HFFc6 (cell line): ENCODE results near the gene CD7. TPM values are rescaled to one million over a fixed set of nuclear protein-coding genes. Genes with fewer than 3 reads are reported as not detected.

Source experiments
- DNase-seq: peaks from one replicate; pipeline ENCODE4 v3.0.0-alpha.2; 2018
- H3K27ac Mint-ChIP-seq: 2 replicates; pipeline ENCODE4 v1.8.0; 2020; ENCODE audit warnings: mild to moderate bottlenecking, mixed read lengths
- H3K27me3 Mint-ChIP-seq: 2 replicates; pipeline ENCODE4 v1.8.0; 2021; ENCODE audit warnings: mild to moderate bottlenecking, moderate library complexity, mixed read lengths; ENCODE audit not compliant: insufficient read depth
- H3K36me3 Mint-ChIP-seq: 2 replicates; pipeline ENCODE4 v1.8.0; 2021; ENCODE audit warnings: low read depth, mixed read lengths
- H3K4me1 Mint-ChIP-seq: 2 replicates; pipeline ENCODE4 v1.8.0; 2020; ENCODE audit warnings: low read depth, mixed read lengths
- H3K4me3 Mint-ChIP-seq: 2 replicates; pipeline ENCODE4 v1.8.0; 2020; ENCODE audit warnings: mild to moderate bottlenecking, moderate library complexity, mixed read lengths
- H3K9me3 Mint-ChIP-seq: 2 replicates; pipeline ENCODE4 v1.8.0; 2020; ENCODE audit warnings: mild to moderate bottlenecking, mixed read lengths
- CTCF ChIP-seq: fragments of 200-600 bp; sonication (generic); IDR thresholded peaks from 2 replicates; pipeline ENCODE4 v1.5.0; 2021; ENCODE audit warnings: antibody characterized with exemption, mild to moderate bottlenecking
- total RNA-seq, 6 experiments: library from RNA; stranded (reverse); fragmentation: NEBNext Ultra II Directional; extraction: Animal tissue kit (Norgen Biotek cat#: 25700); gene quantifications; 2 replicates in 1 of 6; 3 replicates in 5 of 6; pipeline ENCODE4 v1.2.3, GENCODE V29; 2021

Gene CD7
- total RNA-seq, 6 experiments from 2014 or later, result 0.20 TPM; not detected in 5

GRCh38 chr17:82273327-82274133, 43.9 kb downstream of the CD7 start, which contains the start of gene CSNK1D:
CSNK1D (minus strand) TSS chr17:82273700; CDS start chr17:82273381, 319 bp downstream.
- peak; percentile 63 for DNase-seq
- peak within 1 kb of the TSS; percentile 98 for H3K27ac Mint-ChIP-seq
- no peaks in the 10 kb centered on the region for H3K9me3 Mint-ChIP-seq
- peaks cover 38% of the 10 kb centered on the region for H3K4me1 Mint-ChIP-seq
- peaks cover 6% of the 10 kb centered on the region for H3K27me3 Mint-ChIP-seq
- peaks cover 29% of the 10 kb centered on the region for H3K36me3 Mint-ChIP-seq
- H3K4me3 Mint-ChIP-seq, result peak within 1 kb of the TSS; percentile 91
- TF ChIP-seq CTCF, result peak; percentile 6; the same call in 1 of the 2 replicates

DNA sequence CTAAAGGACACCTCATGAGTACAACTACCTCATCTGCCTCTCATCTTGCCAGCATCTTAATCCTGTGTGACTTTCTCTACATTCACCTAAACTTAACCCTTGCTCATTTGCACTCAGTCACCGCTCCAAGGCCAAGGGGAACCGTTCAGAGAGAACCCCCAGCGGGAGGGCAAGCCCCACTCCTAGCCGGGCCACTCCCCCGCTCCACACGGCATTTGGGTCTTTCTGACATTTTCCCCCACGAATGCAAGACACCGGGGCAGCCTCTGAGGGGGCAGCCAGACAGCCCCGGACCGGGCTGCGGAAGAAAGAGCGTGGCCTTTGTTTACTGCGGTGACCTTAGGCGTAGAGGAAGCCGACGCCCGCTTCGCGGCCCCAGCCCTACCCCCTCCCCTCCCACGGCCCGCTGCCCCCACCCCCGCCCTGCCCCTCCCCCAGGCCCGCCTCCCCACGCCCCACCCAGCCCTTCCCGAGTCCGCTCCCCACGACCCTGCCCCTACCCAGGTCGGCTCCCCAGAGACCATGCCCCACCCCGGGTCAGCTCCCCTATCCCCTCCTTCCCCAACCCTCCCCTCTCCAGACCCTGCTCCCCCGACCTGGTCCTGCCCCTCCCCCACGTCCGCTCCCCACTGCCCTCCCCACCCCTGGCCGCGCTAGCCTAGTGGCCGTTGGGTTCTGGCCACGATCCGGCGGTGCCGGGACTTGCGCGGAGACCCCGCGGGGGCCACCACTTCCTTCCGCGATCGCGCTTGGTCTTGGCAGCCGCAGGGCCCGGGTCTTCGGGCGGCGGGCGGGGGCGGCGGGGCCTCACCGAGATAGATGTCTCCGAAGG, 44.7 kb downstream of the CD7 start:
- H3K9me3 Mint-ChIP-seq, result no peaks in the 10 kb centered on the region
- peak overlapping the region; percentile 69 for H3K27ac Mint-ChIP-seq
- peak overlapping the region; percentile 91 for H3K4me3 Mint-ChIP-seq
- peaks cover 46% of the 10 kb centered on the region for H3K4me1 Mint-ChIP-seq
- peaks cover 12% of the 10 kb centered on the region for H3K27me3 Mint-ChIP-seq
- H3K36me3 Mint-ChIP-seq, result peaks cover 29% of the 10 kb centered on the region
- no peak for DNase-seq
- no peak for TF ChIP-seq CTCF

DNA sequence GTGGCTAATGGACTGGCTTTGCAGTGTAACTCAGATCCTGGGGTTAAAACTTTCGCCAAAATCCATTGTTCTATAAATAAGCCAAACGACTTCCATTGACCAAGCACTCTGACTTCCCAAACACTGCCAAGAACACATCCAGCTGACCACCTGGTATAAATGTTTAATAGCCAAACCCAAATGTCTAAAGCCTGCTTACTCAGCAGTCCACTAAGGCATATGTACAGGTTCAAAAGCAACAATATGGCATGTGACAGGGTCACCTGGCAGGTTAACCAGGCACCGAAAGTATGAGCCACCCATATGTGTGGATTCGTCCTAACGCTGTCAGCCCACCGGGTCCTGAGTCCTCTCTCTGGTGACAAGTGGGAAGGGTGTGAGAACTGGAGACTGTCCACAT, 46.0 kb downstream of the CD7 start:
- Mint-ChIP-seq H3K4me1 (peaks cover 60% of the 10 kb centered on the region), H3K4me3 (peak overlapping the region; percentile 91), H3K36me3 (peaks cover 31% of the 10 kb centered on the region), H3K27ac (no peak overlapping the region), H3K27me3 (peaks cover 12% of the 10 kb centered on the region), H3K9me3 (no peaks in the 10 kb centered on the region)
- DNase-seq, result no peak
- TF ChIP-seq CTCF, result no peak

- H3K27me3 Mint-ChIP-seq, result peaks cover 12% of the 10 kb centered on the region
- H3K27ac Mint-ChIP-seq, result 0 out of 2 replicates have a peak overlapping the region, but pooled peaks have one; percentile 42
- no peak for TF ChIP-seq CTCF
- H3K4me3 Mint-ChIP-seq, result peak overlapping the region; percentile 11; the same call in 1 of the 2 replicates
- DNase-seq, result no peak
- H3K4me1 Mint-ChIP-seq, result peaks cover 67% of the 10 kb centered on the region
- peaks cover 36% of the 10 kb centered on the region for H3K36me3 Mint-ChIP-seq
- H3K9me3 Mint-ChIP-seq, result no peaks in the 10 kb centered on the region
Measured at GRCh38 chr17:82270651-82271050, 46.8 kb downstream of the CD7 start.

DNA sequence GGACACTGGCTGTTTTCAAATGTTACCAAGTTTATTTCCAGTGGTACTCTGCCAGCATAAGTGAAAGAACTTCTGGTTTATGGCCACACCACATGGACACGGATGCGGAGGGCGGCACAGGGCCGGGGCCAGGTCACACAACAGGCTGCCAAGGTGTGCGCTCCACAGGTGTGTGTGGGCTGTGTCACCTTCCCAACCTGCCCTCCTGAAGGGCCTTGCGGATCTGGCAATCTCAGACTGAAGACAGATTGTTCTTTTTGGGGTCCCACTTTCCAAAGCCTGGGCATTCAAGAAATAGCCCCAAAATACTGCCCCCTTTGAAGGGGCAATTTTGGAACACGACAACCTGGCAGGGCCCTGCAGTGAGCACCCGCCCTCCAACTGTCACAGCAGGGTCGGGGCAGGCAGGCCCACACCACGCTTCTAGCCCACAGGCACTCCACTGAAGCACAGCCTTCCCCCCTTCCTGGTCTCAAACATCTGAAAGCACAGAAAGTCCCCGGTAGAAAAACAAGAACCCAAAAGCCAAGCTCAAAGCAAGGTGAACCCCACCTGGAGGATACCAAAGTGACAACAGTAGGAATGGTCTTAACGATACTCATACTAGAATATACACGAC, 47.4 kb downstream of the CD7 start:
- TF ChIP-seq CTCF, result 0 out of 2 replicates have a peak, but pooled peaks have one; percentile 6
- peaks cover 36% of the 10 kb centered on the region for H3K36me3 Mint-ChIP-seq
- peak overlapping the region; percentile 11; the same call in 1 of the 2 replicates for H3K4me3 Mint-ChIP-seq
- peaks cover 11% of the 10 kb centered on the region for H3K27me3 Mint-ChIP-seq
- peaks cover 69% of the 10 kb centered on the region for H3K4me1 Mint-ChIP-seq
- peak overlapping the region; percentile 72; the same call in 1 of the 2 replicates for H3K27ac Mint-ChIP-seq
- no peak for DNase-seq
- no peaks in the 10 kb centered on the region for H3K9me3 Mint-ChIP-seq
